ENCODE data around the gene SPTAN1. TPM values are rescaled to one million over a fixed set of nuclear protein-coding genes. Genes with fewer than 3 reads are reported as not detected.

Gene SPTAN1
- total RNA-seq, 1 donor from 2014 or later = 161 TPM

DNA sequence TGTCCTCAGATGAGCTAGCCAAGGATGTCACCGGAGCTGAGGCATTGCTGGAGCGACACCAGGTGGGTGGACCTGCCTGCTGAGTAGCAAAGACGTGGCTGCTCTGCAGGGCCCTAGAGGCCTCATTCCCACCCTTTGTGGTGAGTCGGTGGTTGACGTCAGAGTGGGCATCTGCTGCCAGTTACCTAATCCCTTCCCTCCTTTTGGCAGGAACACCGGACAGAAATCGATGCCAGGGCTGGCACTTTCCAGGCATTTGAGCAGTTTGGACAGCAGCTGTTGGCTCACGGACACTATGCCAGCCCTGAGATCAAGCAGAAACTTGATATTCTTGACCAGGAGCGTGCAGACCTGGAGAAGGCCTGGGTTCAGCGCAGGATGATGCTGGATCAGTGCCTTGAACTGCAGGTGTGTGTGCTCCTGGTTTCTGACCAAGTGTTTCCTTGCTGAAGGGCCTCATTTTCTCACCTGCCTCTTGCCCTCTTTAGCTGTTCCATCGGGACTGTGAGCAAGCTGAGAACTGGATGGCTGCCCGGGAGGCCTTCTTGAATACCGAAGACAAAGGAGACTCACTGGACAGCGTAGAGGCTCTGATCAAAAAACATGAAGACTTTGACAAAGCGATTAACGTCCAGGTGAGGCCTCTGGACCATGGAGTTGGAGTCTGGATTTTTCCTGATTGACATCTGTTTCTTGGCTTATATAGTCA, 55.4 kb downstream of the SPTAN1 start:
- peak; percentile 85 for ATAC-seq

DNA sequence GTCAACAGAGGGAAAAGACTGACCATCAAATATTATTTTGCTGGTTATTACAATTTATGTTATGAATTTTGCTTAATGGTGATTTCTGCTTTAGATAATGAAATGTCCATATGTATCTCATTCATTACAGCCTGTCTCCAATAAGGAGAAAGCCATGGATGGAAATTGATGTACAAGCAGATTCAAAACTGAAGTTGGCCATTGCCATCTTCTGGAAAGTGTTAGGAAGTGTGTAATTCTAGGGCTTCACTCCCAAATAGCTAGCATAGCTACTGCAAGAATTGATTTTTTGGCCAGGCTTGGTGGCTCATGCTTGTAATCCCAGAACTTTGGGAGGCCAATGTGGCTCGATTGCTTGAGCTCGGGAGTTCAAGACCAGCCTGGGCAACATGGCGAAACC, 58.5 kb downstream of the SPTAN1 start:
- ATAC-seq = no peak

DNA sequence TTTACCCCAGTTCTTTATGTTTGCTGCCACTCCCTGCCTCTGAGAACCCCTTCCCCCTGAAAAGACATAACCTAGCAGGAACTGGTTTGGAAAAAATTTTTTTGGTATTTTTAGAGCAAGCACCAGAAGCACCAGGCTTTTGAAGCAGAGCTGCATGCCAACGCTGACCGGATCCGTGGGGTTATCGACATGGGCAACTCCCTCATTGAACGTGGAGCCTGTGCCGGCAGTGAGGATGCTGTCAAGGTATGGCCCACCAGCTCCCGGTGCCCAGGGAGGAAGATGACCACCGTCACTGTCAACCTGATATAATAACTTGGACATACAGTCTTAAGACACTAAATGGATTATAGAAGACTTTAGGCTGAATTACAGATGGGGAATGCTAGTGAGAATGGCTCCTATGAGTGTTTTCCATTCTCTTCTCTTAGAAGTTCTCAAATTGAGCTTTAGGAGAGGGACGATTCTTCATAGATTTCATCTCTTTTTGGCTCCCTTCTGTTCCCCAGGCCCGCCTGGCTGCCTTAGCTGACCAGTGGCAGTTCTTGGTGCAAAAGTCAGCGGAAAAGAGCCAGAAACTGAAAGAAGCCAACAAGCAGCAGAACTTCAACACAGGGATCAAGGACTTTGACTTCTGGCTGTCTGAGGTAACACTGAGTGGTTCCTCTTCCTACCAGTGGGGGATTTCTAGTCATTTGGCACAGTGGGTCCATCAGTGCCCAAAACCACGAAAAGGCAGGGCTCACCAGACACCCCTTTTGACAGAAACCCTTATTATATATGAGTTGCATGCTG, 59.4 kb downstream of the SPTAN1 start:
- no peak for ATAC-seq

DNA sequence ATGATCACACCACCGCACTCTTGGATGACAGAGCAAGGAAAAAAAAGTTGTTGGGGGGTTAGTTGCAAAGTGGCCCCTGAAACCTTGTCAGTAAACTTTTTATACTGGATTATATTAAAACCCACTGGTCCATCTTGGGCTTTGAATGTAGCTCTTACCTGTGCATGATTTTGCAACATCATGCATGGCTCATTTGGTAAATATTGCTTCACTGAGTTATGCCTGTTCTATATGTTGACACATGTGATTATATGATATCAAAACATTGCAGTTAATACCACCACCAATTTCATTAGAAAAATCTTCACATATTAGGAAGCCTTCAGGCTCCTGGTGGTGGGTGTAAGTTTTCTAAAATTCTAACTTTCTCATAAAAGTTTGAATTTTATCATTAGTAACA, 62.3 kb downstream of the SPTAN1 start:
- no peak for ATAC-seq

GRCh38 chr9:128615571-128615970, 63.2 kb downstream of the SPTAN1 start:
- no peak for ATAC-seq

GRCh38 chr9:128617943-128618342, 65.6 kb downstream of the SPTAN1 start:
- ATAC-seq = no peak

- no peak for ATAC-seq
Observed at GRCh38 chr9:128619127-128619526, 66.7 kb downstream of the SPTAN1 start.

DNA sequence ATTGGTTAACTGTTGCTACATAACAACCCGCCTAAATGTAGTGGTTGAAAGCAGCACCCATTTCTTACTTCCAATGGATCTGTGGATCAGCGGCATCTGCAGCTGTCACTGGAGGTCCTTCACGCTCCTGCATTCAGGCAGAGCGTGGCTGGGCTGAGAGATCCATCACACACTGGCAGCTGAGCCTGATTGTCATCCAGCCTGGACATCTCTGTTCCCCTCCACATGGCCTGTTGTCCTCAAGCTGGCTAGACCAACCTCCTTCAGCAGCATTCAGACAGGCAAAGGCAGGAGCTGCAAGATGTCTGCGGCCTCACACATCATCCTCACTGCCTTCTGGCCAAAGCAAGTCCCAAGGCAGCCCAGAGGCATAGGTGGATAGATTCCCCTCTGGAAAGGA, 67.4 kb downstream of the SPTAN1 start:
- no peak for ATAC-seq

DNA sequence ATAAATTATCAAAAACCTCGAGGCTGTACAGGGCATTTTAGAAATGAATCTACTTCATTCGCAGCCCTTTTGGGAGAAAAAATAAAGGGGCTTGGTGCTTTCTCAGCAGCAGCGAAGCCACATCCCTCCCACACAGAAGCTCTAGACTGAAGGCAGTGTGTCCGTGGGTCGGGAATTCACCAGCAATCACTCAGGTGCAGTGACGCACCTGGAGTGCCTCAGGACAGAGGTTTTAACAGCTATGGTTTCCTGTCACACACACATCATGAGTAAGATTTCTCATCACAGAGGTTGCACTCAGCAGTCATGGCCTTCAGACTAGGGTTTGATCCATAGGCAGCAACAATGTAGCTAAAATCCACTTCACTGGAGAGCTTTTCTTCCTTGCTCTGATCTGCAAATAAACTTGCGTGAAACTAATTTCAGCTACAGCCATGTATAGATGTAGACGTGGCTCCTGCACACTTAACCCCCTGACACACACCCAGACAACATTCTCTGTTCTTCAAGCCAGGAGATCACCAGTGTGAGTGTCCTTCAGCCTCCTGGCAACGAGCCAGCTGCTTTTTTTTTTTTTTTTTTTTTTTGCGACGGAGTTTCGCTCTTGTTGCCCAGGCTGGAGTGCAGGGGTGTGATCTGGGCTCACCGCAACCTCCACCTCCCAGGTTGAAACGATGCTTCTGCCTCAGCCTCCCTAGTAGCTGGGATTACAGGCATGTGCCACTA, 69.5 kb downstream of the SPTAN1 start:
- ATAC-seq = no peak

DNA sequence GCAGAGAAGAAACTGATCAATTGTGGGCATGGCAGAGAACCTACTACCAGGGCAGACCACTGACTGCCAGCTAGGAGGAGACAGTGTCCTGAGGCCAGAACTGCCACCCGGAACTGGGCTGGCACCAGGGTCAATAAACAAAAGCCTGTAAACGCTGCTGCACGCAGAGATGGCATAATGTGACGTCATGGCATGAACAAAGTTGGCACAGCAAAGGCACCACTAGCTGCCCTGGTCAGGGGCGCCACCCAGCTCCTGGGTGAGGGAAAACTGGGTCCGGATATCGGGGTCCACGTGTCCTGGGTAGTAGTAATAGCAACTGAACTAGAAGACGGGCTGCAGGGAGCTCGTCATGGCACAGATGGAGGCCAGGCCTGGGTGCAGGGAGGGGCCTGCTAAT, 72.2 kb downstream of the SPTAN1 start:
- ATAC-seq = no peak

GRCh38 chr9:128625391-128626146, 73.2 kb downstream of the SPTAN1 start:
- ATAC-seq = no peak

GRCh38 chr9:128626181-128626580, 73.8 kb downstream of the SPTAN1 start:
- peak; percentile 2 for ATAC-seq

DNA sequence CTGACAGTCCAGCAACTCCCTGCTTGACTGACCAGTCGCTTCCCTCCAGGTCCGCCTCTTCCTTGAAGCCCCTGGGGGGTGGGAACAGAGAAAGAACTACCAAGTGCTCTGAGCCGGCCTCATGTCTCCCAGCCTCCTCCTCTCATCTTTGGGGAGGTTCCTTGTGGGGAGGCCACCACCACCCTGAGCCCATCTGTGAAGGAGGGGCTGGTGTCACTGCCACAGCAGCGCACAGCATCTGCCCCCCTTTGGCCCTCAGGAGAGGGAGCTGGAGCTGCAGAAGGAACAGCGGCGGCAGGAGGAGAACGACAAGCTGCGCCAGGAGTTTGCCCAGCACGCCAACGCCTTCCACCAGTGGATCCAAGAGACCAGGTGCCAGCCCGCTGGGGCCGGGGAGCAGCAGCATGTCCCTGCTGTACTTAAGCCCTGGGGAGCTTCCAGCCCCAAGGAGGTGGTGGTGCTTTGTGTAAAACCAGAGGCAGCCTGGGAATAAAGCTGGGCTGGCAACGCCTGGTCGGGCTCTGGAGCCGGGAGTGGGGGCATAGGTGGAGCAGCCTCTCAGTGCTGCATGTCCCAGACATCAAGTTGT, 74.8 kb downstream of the SPTAN1 start:
- no peak for ATAC-seq

DNA sequence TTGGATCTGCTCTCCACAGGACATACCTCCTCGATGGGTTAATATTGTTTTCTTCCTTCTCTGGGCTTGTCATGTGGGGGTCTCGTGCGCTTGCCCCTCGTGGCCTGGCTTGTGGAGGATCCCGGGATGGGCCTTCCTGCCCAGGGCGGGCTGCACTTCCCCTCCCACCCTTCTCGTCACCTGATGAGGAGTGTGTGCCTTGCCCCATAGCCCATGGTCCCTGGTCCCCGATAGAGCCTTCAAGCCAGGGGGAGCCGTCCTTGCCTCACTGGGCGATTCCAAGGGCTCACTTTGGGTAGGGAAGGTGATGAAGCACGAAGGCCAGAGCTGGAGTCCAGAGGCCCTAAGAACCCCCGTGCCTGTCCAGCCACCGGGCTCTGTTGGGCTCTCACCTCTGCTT, 75.5 kb downstream of the SPTAN1 start:
- ATAC-seq = peak; percentile 7

GRCh38 chr9:128628471-128629048, 76.2 kb downstream of the SPTAN1 start:
- ATAC-seq = peak; percentile 70

- no peak for ATAC-seq
Observed at GRCh38 chr9:128629136-128629535, 76.7 kb downstream of the SPTAN1 start.

DNA sequence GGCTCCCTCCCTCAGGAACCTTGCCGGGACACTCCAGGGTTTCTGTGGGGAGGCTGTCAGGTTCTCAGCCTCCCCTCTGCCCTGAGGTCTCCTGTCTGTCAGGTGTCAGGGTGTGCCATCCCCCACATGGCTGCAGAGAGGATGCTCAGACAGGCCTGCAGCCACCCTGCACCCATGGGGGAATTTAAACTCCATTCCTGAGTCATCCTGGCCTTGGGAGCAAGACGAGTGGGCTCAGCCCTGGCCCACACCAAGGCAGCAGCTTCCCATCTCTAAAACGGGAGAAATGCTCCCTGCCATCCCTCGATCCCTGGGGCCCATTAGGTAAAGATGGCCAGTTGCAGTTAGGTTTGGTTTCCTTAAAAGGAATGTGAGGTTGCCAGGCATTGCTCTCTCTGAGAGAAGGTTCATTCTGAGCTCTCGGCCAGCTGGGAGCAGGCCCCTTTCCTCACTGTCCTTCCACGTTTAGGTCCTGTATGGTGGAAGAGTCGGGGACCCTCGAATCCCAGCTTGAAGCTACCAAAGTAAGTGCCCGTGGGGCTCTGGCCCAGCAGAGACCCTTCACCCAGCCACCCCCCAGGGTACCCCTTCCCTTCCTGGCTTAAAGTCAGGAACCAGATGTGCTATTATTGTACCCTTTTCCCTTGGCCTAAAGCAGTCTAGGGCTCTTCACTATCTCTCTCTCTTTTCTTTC, 77.6 kb downstream of the SPTAN1 start:
- ATAC-seq = no peak

GRCh38 chr9:128631636-128632035, 79.2 kb downstream of the SPTAN1 start:
- no peak for ATAC-seq

GRCh38 chr9:128632066-128632465, 79.7 kb downstream of the SPTAN1 start:
- ATAC-seq = no peak

- ATAC-seq = no peak
Observed at GRCh38 chr9:128632486-128632885, 80.1 kb downstream of the SPTAN1 start.

DNA sequence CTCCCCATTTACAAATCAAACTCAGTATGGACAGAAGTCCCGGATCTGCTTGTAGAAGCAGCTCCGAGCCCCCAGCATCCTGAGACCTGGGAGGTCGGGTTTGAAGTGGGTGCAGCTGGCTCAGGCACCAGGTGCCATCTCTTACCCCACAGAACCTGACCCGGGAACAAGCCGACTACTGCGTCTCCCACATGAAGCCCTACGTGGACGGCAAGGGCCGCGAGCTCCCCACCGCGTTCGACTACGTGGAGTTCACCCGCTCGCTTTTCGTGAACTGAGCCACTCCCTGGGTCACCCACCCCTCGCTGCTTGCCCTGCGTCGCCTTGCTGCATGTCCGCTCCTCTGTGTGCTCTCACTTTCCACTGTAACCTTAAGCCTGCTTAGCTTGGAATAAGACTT, 80.7 kb downstream of the SPTAN1 start:
- ATAC-seq = no peak
